Activated T-helper 17 cell treated with anti-CD3 and anti-CD28 coated beads, Interleukin-2, amount 50 U/mL, for 72 hours (primary cell): ENCODE measurements around the gene RAB11FIP5. TPM values are rescaled to one million over a fixed set of nuclear protein-coding genes. Genes with fewer than 3 reads are reported as not detected.
"Not testable (repeated sequence)": the region's sequence is repeated elsewhere in the genome, so short reads cannot be mapped to it uniquely, and the experiment has no call there.

Experiments
- ATAC-seq: fragments of 150-1000 bp; cut with Tn5 transposase; replicated peaks from 2 replicates; pipeline ENCODE4 v1.10.0; 2021; ENCODE audit warnings: mild to moderate bottlenecking, moderate library complexity
- H3K27ac Mint-ChIP-seq: one replicate; pipeline ENCODE4 v1.8.0; 2022; ENCODE audit warnings: mixed read lengths
- H3K27me3 Mint-ChIP-seq: one replicate; pipeline ENCODE4 v1.8.0; 2022; ENCODE audit warnings: mixed read lengths
- H3K36me3 Mint-ChIP-seq: one replicate; pipeline ENCODE4 v1.8.0; 2022; ENCODE audit warnings: low read depth, mild to moderate bottlenecking, mixed read lengths
- H3K4me1 Mint-ChIP-seq: one replicate; pipeline ENCODE4 v1.8.0; 2022; ENCODE audit warnings: mixed read lengths
- H3K4me3 Mint-ChIP-seq: one replicate; pipeline ENCODE4 v1.8.0; 2022; ENCODE audit warnings: mild to moderate bottlenecking, mixed read lengths
- H3K9me3 Mint-ChIP-seq: one replicate; pipeline ENCODE4 v1.8.0; 2022; ENCODE audit warnings: mixed read lengths
- total RNA-seq, 2 donors: library from RNA; stranded (reverse); gene quantifications; one replicate each; pipeline ENCODE4 v1.2.3, GENCODE V29; 2022

The RAB11FIP5 gene
- total RNA-seq, 2 donors from 2014 or later = 15.5 to 29.9 TPM

DNA sequence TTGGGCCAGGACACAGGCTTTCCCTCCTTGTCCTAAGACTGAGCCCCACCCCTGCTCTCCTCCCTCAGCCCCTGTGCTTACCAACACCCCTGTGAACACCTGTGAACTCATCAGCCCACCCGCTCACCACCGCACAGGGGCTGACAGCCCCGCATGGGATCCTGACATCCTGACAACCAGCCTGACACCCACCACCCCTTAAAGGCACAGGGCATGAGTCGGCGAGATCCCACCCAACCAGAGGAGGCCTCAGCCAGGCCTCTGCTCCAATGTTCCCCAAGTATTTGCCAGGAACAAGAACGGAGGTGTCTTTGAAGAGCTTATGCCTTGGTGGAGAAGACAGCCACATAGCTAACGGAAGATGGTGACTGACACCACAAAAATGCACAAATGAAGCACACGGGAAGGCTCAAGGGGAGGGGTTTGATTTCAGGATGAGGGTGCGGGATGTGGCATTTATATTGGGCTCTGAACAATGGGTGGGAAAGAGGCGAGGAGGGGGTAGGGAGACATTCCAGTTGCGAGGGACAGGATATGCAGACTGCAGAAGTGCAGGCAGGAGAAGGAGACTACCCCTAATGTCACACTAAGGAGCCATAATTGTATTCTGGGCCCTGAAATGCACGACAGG is 11.0 kb downstream of the RAB11FIP5 start:
- no peaks in the 10 kb centered on the region for H3K36me3 Mint-ChIP-seq
- no peak overlapping the region for H3K27ac Mint-ChIP-seq
- H3K4me1 Mint-ChIP-seq = peaks cover 54% of the 10 kb centered on the region
- no peaks in the 10 kb centered on the region for H3K9me3 Mint-ChIP-seq
- H3K4me3 Mint-ChIP-seq = no peak overlapping the region
- ATAC-seq = no peak
- no peaks in the 10 kb centered on the region for H3K27me3 Mint-ChIP-seq

DNA sequence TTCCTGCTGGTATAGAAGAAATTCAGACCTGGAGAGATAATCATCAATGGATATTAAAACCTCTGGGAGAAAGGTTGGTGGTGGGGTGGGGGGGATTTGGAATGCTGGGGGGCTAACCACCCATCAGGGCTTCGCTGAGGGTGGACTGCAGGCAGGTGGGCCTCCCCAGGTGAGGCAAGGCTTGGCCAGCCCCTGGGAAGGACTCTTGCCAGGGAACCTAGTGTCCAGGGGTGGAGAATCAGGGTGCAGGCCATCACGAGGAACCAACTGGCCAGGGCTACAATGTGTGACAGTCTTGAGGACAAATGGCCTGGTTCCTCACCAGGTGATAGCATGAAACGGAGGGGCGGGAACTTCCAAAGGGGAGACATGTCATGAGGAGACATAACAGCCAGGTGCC is 11.8 kb downstream of the RAB11FIP5 start:
- Mint-ChIP-seq H3K36me3 (no peaks in the 10 kb centered on the region), H3K9me3 (no peaks in the 10 kb centered on the region), H3K27me3 (no peaks in the 10 kb centered on the region), H3K4me3 (no peak overlapping the region), H3K4me1 (peaks cover 55% of the 10 kb centered on the region), H3K27ac (peak overlapping the region; percentile 43)
- no peak for ATAC-seq

DNA sequence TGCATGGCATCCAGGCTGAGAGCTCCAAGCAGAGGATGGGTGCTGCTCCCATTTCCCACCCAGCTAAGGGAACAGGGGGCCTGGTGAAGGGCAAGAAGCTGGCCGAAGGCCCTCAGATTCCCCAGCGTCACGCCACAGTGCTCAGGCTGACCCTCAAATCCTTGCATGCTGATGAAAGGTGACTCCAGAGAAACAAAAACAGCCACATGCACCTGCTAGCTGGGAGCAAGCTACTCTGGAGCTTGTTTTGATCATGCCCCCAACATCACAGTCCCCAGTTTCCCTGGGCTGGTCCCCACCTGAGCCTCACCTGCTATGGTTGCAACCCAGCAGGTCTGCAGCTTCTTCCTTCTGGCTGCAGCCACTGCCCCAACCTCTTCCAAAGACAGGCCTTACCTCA is 13.3 kb downstream of the RAB11FIP5 start:
- peaks cover 47% of the 10 kb centered on the region for H3K4me1 Mint-ChIP-seq
- no peak for ATAC-seq
- no peaks in the 10 kb centered on the region for H3K36me3 Mint-ChIP-seq

DNA sequence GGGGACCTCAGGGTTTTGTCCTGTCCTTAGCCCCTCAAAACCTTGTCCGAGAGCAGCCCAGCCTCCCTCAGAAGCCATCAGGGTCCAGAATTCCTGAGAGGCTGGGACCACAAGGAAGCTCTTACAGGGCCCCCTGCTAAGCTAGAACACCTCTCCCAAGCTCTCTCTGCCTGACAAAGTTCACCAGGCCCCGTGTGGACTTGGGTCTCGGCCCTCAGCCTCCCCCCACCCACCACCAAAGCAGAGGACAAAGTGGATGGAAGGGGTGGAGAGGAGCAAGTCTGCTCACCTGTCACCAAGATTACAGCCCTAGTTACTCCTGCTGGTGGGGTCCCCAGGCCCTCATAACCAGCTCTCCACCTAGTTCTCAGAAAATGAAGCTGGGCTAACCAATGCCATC is 16.8 kb downstream of the RAB11FIP5 start:
- Mint-ChIP-seq H3K36me3 (no peaks in the 10 kb centered on the region), H3K4me1 (peaks cover 26% of the 10 kb centered on the region)

More for the DNA sequence above, 13.3 kb downstream of the RAB11FIP5 start:
- peak overlapping the region; percentile 31 for H3K4me3 Mint-ChIP-seq
- no peak overlapping the region for H3K27ac Mint-ChIP-seq
- no peaks in the 10 kb centered on the region for H3K9me3 Mint-ChIP-seq
- H3K27me3 Mint-ChIP-seq = no peaks in the 10 kb centered on the region

DNA sequence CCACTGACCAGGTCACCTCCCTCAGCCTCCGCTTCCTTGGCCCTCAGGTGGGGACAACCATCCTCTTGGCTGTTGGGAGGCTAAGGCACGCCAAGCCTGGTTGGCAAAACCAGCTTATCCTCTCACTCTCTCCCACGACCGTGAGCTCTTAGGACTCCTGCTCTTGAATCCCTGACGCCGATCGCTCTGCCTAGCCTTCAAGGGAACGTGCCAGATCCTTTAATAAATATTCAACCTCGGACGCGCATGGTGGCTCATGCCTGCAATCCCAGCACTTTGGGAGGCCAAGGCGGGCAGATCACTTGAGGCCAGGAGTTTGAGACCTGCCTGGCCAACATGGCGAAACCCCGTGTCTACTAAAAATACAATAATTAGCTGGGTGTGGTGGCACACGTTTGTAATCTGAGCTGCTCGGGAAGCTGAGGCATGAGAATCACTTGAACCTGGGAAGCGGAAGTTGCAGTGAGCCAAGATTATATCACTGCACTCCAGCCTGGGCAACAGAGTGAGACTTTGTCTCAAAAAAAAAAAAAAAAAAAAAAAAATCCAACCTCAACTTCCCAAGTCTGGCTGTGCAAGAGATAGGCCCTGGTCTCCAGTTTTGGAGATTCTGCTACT is 19.0 kb downstream of the RAB11FIP5 start:
- H3K27me3 Mint-ChIP-seq, H3K9me3 Mint-ChIP-seq, H3K36me3 Mint-ChIP-seq, ATAC-seq, H3K4me3 Mint-ChIP-seq: not testable (repeated sequence)
- Mint-ChIP-seq H3K4me1 (peaks cover 29% of the 10 kb centered on the region), H3K27ac (peak overlapping the region; percentile 55)

More for the DNA sequence above, 16.8 kb downstream of the RAB11FIP5 start:
- H3K27me3 Mint-ChIP-seq = no peaks in the 10 kb centered on the region
- ATAC-seq = no peak
- no peaks in the 10 kb centered on the region for H3K9me3 Mint-ChIP-seq
- no peak overlapping the region for H3K4me3 Mint-ChIP-seq
- H3K27ac Mint-ChIP-seq = peak overlapping the region; percentile 17

DNA sequence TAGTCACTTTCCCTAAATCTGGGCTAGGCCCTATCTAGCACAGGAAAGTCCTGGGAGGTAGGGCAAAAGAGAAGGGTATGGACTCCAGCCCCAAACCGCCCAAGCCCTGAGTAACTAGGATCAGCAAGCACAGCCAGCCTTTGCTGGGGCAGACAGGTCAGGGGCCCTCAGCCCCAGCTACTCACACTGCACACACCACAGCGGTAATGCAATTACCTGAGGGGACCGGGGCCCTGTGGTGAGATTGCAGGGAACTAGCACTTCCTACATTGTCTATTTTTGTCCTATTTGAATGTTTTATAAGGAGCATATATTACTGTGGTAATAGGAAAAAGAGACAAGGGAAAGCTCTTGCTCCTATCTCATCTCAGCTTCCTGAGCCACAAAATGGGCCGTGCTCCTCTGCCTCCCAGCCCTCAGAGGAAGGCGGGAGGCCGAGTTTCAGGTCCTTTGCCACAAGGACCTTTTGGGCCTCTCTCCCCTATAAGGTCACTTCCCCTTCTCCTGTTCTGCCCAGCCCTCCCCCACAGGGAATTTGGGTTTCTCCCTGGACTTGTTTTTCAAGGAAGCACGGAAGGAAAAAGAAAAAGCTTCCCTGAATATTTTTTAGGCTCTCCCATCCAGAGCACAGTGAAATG is 20.5 kb downstream of the RAB11FIP5 start:
- no peak overlapping the region for H3K4me3 Mint-ChIP-seq
- H3K36me3 Mint-ChIP-seq = peaks cover 9% of the 10 kb centered on the region
- no peaks in the 10 kb centered on the region for H3K27me3 Mint-ChIP-seq
- ATAC-seq = no peak
- peaks cover 16% of the 10 kb centered on the region for H3K4me1 Mint-ChIP-seq
- H3K9me3 Mint-ChIP-seq = no peaks in the 10 kb centered on the region
- H3K27ac Mint-ChIP-seq = peak overlapping the region; percentile 55

DNA sequence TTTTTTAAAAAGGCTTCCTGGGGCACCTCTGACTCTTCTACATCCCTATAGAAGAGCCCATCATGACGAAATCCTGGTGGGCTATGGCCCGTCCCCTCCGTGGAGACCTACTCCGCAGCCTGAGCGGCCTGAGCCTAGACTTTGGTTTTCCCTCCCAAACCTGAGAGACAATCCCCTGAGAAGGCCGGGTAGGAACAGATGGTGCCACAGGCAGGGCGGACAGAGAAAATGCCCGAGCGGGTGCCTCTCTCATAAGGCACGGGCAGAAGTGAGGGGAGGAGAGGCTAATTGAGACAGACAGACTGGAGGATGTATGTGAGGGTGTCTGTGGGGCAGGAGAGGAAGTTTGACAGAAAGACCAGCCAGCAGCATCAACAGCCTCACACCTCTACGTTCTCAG is 21.1 kb downstream of the RAB11FIP5 start:
- H3K4me3 Mint-ChIP-seq = no peak overlapping the region
- peaks cover 13% of the 10 kb centered on the region for H3K4me1 Mint-ChIP-seq
- H3K36me3 Mint-ChIP-seq = peaks cover 11% of the 10 kb centered on the region
- no peak for ATAC-seq
- no peak overlapping the region for H3K27ac Mint-ChIP-seq
- H3K9me3 Mint-ChIP-seq = no peaks in the 10 kb centered on the region
- H3K27me3 Mint-ChIP-seq = no peaks in the 10 kb centered on the region

DNA sequence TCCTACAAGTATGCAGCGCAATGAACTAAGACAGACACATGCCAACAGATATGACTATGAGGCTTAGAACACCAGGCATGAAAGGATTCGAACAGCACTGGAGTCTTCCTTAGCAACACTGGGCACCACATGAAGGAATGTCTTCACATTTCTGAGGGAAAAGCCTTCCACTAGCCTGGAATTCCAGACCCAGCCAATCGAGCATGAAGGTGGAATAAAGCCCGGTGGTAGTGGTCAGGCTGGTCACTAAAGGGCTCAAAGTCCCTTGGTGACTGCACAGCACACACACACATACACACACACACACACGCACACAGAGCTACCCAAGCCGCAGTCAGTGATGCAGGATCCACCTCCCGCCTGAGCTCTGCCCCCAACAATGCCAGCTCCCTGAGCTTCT is 21.6 kb downstream of the RAB11FIP5 start:
- Mint-ChIP-seq H3K4me3 (no peak overlapping the region), H3K27ac (no peak overlapping the region), H3K36me3 (peaks cover 11% of the 10 kb centered on the region), H3K4me1 (peaks cover 8% of the 10 kb centered on the region), H3K27me3 (no peaks in the 10 kb centered on the region), H3K9me3 (no peaks in the 10 kb centered on the region)
- ATAC-seq = no peak

DNA sequence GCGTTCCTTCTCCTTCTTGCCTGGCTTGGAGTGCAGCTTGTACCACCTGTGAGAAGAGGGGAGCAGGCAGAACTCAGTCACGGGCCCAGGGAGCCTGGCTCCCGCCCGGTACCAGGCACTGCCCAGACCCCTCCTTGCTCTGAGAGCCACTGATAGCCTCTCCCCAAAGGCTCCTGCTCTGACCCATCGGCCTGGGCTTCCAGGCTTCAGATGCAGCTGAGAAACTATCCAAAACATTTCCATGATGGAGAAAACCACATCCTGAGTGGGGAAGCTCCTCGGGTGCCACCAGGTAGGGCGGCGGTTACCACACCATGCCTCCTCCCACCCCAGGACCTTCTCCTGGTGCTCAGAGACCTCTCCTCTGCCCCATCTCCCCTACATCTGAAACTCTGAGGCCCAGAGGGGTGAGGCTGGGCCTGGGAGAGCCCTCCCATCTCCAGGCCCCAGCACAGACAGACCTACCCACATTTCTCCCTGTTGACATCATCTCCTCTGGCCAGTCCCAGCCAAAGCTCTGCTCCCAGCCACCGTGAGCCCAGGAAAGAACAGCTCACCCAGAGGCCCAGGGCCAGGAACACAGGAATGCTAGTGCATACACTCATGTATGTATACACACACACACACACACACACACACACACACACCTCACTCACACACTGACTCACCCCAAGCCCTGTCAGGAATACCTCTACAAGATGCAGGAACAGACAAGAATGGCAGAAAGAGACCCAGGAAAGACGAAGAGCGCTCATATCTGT is 23.3 kb downstream of the RAB11FIP5 start:
- Mint-ChIP-seq H3K27ac (no peak overlapping the region), H3K4me3 (no peak overlapping the region), H3K4me1 (peaks cover 10% of the 10 kb centered on the region), H3K27me3 (no peaks in the 10 kb centered on the region), H3K36me3 (peaks cover 11% of the 10 kb centered on the region), H3K9me3 (no peaks in the 10 kb centered on the region)
- ATAC-seq = no peak

DNA sequence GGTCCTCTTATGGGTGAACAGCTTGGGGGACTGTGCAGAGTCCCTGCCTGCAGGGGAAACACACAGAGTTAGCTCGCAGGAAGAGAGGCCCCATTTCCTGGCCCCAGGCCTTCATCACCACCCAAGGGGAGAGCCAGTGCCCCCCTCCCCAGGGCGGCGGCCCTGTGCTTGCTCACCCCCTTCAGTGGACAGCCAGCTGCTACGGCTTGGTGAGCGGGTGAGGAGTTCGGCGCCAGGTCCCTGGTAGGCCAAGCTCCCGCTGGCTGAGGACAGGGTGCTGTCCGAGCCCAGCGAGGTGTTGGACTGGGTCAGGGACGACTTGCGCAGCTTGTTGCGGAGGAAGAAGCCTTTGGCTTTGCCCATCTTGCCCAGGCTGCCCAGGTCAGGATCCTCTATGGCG is 24.0 kb downstream of the RAB11FIP5 start:
- no peak overlapping the region for H3K4me3 Mint-ChIP-seq
- H3K27me3 Mint-ChIP-seq = no peaks in the 10 kb centered on the region
- peaks cover 11% of the 10 kb centered on the region for H3K36me3 Mint-ChIP-seq
- peaks cover 10% of the 10 kb centered on the region for H3K4me1 Mint-ChIP-seq
- H3K9me3 Mint-ChIP-seq = no peaks in the 10 kb centered on the region
- no peak for ATAC-seq
- H3K27ac Mint-ChIP-seq = no peak overlapping the region

DNA sequence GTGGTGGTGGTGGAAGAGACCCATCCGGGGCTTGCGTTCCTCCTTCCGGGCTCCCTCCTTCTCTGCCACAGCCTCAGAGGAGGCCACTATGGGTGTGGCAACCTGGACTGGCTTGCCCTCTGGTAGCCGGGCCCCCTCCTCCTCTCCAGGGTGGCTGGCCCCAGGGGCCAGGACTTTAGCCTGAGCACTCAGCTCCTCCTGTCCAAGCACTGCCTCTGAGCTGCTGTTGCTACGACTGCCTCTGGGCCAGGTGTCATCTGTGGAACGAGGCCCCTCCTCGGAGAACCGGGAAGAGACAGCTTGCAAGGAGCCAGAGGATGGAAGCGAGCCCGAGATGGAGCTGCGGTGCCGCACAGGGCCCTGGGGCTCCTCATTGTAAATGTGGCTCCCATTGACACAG is 24.5 kb downstream of the RAB11FIP5 start:
- ATAC-seq = no peak
- peaks cover 10% of the 10 kb centered on the region for H3K4me1 Mint-ChIP-seq
- no peak overlapping the region for H3K27ac Mint-ChIP-seq
- no peak overlapping the region for H3K4me3 Mint-ChIP-seq
- no peaks in the 10 kb centered on the region for H3K27me3 Mint-ChIP-seq
- no peaks in the 10 kb centered on the region for H3K9me3 Mint-ChIP-seq
- H3K36me3 Mint-ChIP-seq = peaks cover 11% of the 10 kb centered on the region

DNA sequence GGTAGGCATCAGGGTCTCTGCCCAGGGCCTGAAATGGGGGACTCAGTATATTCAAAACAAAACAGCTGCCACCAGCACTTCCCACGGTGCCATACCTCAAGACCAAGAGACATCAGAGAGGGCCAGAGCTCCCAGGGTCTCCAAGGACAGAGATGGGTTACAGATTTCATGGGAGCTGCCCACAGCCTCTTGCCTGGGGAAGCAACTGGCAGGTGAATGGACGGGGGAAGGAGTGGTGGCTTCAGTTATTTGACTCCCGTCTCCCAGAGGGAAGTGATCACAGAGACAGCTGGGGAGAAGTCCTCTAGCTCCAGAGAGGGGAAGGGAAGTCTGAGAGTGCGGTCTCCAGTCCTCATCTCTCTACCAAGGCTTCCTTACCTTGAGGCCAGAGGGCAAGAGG is 25.4 kb downstream of the RAB11FIP5 start:
- no peak for ATAC-seq
- peaks cover 10% of the 10 kb centered on the region for H3K4me1 Mint-ChIP-seq
- no peaks in the 10 kb centered on the region for H3K9me3 Mint-ChIP-seq
- no peaks in the 10 kb centered on the region for H3K27me3 Mint-ChIP-seq
- no peak overlapping the region for H3K27ac Mint-ChIP-seq
- no peak overlapping the region for H3K4me3 Mint-ChIP-seq
- peaks cover 11% of the 10 kb centered on the region for H3K36me3 Mint-ChIP-seq

DNA sequence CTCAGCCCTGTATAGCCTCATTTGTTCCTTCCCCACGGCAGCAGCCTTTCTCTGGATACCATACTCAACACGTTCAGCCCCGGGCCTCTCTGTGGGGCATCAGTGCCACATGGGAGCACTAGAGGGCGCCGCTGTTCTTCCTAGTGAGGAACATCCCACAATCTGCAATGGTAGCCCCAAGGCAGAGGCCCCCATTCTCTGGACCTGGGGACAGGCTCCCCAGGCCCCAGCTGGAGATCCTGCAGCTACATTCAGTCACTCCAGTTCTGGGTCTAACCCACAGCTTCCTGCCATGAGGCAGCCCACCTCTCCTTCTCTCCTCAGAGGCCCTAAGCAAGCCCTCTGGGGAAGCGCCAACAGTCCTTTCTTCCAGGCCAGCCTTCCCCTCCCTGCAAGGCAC is 27.1 kb downstream of the RAB11FIP5 start:
- no peaks in the 10 kb centered on the region for H3K9me3 Mint-ChIP-seq
- peak overlapping the region; percentile 7 for H3K27ac Mint-ChIP-seq
- no peak overlapping the region for H3K4me3 Mint-ChIP-seq
- peak; percentile 89 for ATAC-seq
- peaks cover 11% of the 10 kb centered on the region for H3K36me3 Mint-ChIP-seq
- H3K27me3 Mint-ChIP-seq = no peaks in the 10 kb centered on the region
- peaks cover 10% of the 10 kb centered on the region for H3K4me1 Mint-ChIP-seq

DNA sequence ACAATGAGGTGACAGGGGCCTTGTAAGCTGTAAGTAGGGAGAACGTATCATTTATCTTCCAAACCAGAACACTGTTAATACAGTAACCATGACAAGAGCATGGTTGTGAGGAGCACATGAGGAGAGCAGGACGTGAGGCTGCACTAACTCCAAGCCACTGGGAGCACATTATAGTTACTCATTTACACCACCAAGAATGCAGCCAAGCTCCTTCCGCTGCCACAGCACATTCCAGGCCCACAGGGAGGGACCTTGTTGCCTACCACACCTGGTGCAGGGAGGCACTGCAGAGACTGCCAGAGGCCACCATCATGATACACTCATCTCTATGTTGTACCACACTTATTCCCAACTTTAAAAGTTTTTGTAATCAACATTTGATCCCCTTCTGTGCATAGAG is 27.8 kb downstream of the RAB11FIP5 start:
- Mint-ChIP-seq H3K36me3 (peaks cover 11% of the 10 kb centered on the region), H3K4me3 (no peak overlapping the region)

More for the DNA sequence above, 27.8 kb downstream of the RAB11FIP5 start:
- Mint-ChIP-seq H3K4me1 (peaks cover 10% of the 10 kb centered on the region), H3K27me3 (no peaks in the 10 kb centered on the region), H3K27ac (no peak overlapping the region), H3K9me3 (no peaks in the 10 kb centered on the region)
- no peak for ATAC-seq
